DND-41 (cell line): Measurements from ENCODE around the gene SCAF1.
"Not testable (repeated sequence)": the region's sequence is repeated elsewhere in the genome, so short reads cannot be mapped to it uniquely, and the experiment has no call there.

ENCODE experiments used
- EZH2 ChIP-seq: IDR thresholded peaks from 3 replicates; pipeline ENCODE4 v1.6.1; 2012; ENCODE audit warnings: borderline replicate concordance, low read depth, mild to moderate bottlenecking, moderate library complexity, low read length, inconsistent platforms; ENCODE audit not compliant: severe bottlenecking
- TF ChIP-seq, protein P1 (sequence below): IDR thresholded peaks from 2 replicates; pipeline ENCODE4 v1.5.1; 2012; ENCODE audit warnings: borderline replicate concordance, low read length, moderate library complexity, mild to moderate bottlenecking; ENCODE audit not compliant: poor library complexity, severe bottlenecking; ENCODE audit errors: extremely low read depth

DNA sequence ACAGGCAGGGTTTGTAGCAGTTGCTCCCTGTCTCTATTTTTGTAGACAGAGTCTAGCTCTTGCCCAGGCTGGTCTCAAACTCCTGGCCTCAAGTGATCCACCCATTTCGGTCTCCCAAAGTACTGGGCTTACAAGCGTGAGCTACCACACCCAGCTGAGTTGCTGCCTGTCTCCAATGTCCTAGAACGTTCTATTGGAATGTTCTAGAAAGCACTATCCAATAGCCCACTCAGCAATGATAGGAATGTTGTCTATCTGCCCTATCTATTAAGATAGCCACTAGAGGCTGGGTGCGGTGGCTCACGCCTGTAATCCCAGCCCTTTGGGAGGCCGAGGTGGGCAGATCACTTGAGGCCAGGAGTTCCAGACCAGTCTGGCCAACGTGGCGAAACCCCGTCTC is 8.7 kb upstream of the SCAF1 start:
- TF ChIP-seq, protein P1, sequence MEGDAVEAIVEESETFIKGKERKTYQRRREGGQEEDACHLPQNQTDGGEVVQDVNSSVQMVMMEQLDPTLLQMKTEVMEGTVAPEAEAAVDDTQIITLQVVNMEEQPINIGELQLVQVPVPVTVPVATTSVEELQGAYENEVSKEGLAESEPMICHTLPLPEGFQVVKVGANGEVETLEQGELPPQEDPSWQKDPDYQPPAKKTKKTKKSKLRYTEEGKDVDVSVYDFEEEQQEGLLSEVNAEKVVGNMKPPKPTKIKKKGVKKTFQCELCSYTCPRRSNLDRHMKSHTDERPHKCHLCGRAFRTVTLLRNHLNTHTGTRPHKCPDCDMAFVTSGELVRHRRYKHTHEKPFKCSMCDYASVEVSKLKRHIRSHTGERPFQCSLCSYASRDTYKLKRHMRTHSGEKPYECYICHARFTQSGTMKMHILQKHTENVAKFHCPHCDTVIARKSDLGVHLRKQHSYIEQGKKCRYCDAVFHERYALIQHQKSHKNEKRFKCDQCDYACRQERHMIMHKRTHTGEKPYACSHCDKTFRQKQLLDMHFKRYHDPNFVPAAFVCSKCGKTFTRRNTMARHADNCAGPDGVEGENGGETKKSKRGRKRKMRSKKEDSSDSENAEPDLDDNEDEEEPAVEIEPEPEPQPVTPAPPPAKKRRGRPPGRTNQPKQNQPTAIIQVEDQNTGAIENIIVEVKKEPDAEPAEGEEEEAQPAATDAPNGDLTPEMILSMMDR: not testable (repeated sequence)
- TF ChIP-seq EZH2: not testable (repeated sequence)
